HepG2 (cell line): ENCODE measurements around the gene CD58. TPM values are rescaled to one million over a fixed set of nuclear protein-coding genes. Genes with fewer than 3 reads are reported as not detected.

ENCODE experiments used
- ATAC-seq: fragments of 200-7000 bp; cut with Tn5 transposase; 3 replicates; pipeline ENCODE4 v1.9.1; 2020; ENCODE audit warnings: mild to moderate bottlenecking, moderate library complexity
- BruUV-seq: library from RNA; stranded (reverse); fragments of 400-500 nt; replicated peaks from 2 replicates; lab custom pipeline; 2021; lab: Mats Ljungman, UMichigan
- CTCF ChIA-PET: fragments of 300-600 bp; formaldehyde crosslinking; extraction: SDS; loops from one replicate; lab custom pipeline; 2021; ENCODE audit warnings: low total read pairs, inconsistent platforms, low intra/inter-chr PET ratio; lab: Yijun Ruan, JAX
- POLR2A ChIA-PET: fragments of 350-600 bp; sonication (Branson Sonifier 250); formaldehyde crosslinking; loops from one replicate; lab custom pipeline; 2020; ENCODE audit warnings: antibody characterized with exemption, inconsistent platforms; lab: Yijun Ruan, JAX
- DNase-seq: peaks from one replicate; pipeline ENCODE4 v3.0.0-alpha.2; 2015; ENCODE audit warnings: low spot score
- FAIRE-seq: peaks from 3 replicates; lab custom pipeline; 2011; peaks lifted over from hg19 to GRCh38; lab: Jason Lieb, UNC
- H2AFZ ChIP-seq: one replicate; pipeline ENCODE4 v1.6.1; 2011; ENCODE audit warnings: low read length, inconsistent platforms
- H3K27ac ChIP-seq: fragments of 300-600 bp; 3 replicates; pipeline ENCODE4 v1.8.0; 2011; ENCODE audit warnings: mixed run types, mild to moderate bottlenecking, mixed read lengths, low read length, inconsistent platforms; ENCODE audit not compliant: insufficient read depth; ENCODE audit errors: extremely low read length
- H3K27me3 ChIP-seq, 2 experiments: fragments of 200-600 bp in 1 of 2; 2 replicates in 1 of 2; 3 replicates in 1 of 2; pipeline versions ENCODE4 v1.6.0 to v1.8.0; 2011; ENCODE audit warnings: low read length in 2 of 2, mild to moderate bottlenecking in 2 of 2, moderate library complexity in 2 of 2, inconsistent platforms in 1 of 2; ENCODE audit not compliant: insufficient read depth in 2 of 2, control insufficient read depth in 1 of 2
- H3K36me3 ChIP-seq, 2 experiments: fragments of 200-600 bp in 1 of 2; replicated peaks in 1 of 2; 2 replicates in 1 of 2; 3 replicates in 1 of 2; pipeline versions ENCODE4 v1.5.1 to v1.8.0; 2011; ENCODE audit warnings: low read length in 2 of 2, inconsistent platforms in 1 of 2; ENCODE audit not compliant: insufficient read depth in 2 of 2, control insufficient read depth in 1 of 2
- H3K4me1 ChIP-seq: 2 replicates; pipeline ENCODE4 v1.5.1; 2012; ENCODE audit warnings: low read length, inconsistent platforms; ENCODE audit not compliant: insufficient read depth
- H3K4me2 ChIP-seq: 2 replicates; pipeline ENCODE4 v1.6.0; 2011; ENCODE audit warnings: low read depth, low read length, inconsistent platforms
- H3K4me3 ChIP-seq, 3 experiments: fragments of 200-600 bp in 1 of 3; sonication (generic), shearing (Covaris generic) in 1 of 3; replicated peaks in 1 of 3; 2 replicates each; pipeline ENCODE4 v1.5.1; 2011 to 2016; ENCODE audit warnings: low read length in 3 of 3, inconsistent platforms in 2 of 3, low read depth in 2 of 3, mild to moderate bottlenecking in 2 of 3, control low read depth in 1 of 3, mixed read lengths in 1 of 3; ENCODE audit not compliant: insufficient read depth in 1 of 3
- H3K79me2 ChIP-seq: one replicate; pipeline ENCODE4 v1.6.1; 2011; ENCODE audit warnings: low read length, inconsistent platforms; ENCODE audit not compliant: insufficient read depth
- H3K9ac ChIP-seq: 2 replicates; pipeline ENCODE4 v1.6.0; 2011; ENCODE audit warnings: mild to moderate bottlenecking, low read depth, low read length, inconsistent platforms; ENCODE audit not compliant: insufficient read depth
- H3K9me3 ChIP-seq: 2 replicates; pipeline ENCODE4 v1.5.1; 2012; ENCODE audit warnings: mild to moderate bottlenecking, low read length
- H4K20me1 ChIP-seq: 2 replicates; pipeline ENCODE4 v1.6.0; 2011; ENCODE audit warnings: inconsistent platforms, mild to moderate bottlenecking, low read length, moderate library complexity; ENCODE audit not compliant: insufficient read depth
- HMGXB4 ChIP-seq, 2 experiments: sonication (generic) in 1 of 2; formaldehyde crosslinking in 1 of 2; IDR thresholded peaks; 2 replicates each; pipeline versions ENCODE4 v1.4.0 to v1.6.1; 2018 to 2020; ENCODE audit warnings: missing genetic modification reagents in 2 of 2, borderline replicate concordance in 1 of 2, low read depth in 1 of 2, mild to moderate bottlenecking in 1 of 2, missing biosample characterization in 1 of 2
- JDP2 ChIP-seq: sonication (generic); formaldehyde crosslinking; IDR thresholded peaks from 2 replicates; pipeline ENCODE4 v1.8.1; 2022; ENCODE audit warnings: missing genetic modification reagents, borderline replicate concordance
- NCOA1 ChIP-seq: sonication (generic); formaldehyde crosslinking; IDR thresholded peaks from 2 replicates; pipeline ENCODE4 v1.9.0; 2021; ENCODE audit warnings: missing genetic modification reagents
- PRPF4 ChIP-seq: fragments of 200-400 bp; formaldehyde crosslinking; IDR thresholded peaks from 2 replicates; pipeline ENCODE4 v1.6.1; 2016; ENCODE audit warnings: low read length, low read depth; ENCODE audit not compliant: poor library complexity, severe bottlenecking
- SMARCE1 ChIP-seq: fragments of 450-650 bp; IDR thresholded peaks from 2 replicates; pipeline ENCODE4 v1.6.1; 2017; ENCODE audit warnings: borderline replicate concordance
- STAT6 ChIP-seq: sonication (generic); formaldehyde crosslinking; IDR thresholded peaks from 2 replicates; pipeline ENCODE4 v1.4.0; 2020; ENCODE audit warnings: missing genetic modification reagents, mild to moderate bottlenecking, borderline replicate concordance
- TGIF2 ChIP-seq: IDR thresholded peaks from 2 replicates; pipeline ENCODE4 v1.6.1; 2016; ENCODE audit warnings: control low read depth, missing compliant biosample characterization
- ZMYM2 ChIP-seq: sonication (generic); formaldehyde crosslinking; IDR thresholded peaks from 2 replicates; pipeline ENCODE4 v1.8.0; 2022; ENCODE audit warnings: mild to moderate bottlenecking, missing genetic modification reagents
- ZNF33B ChIP-seq: sonication (generic); formaldehyde crosslinking; IDR thresholded peaks from 2 replicates; pipeline ENCODE4 v1.5.1; 2020; ENCODE audit warnings: mild to moderate bottlenecking, missing genetic modification reagents
- ZNF354B ChIP-seq: sonication (generic); formaldehyde crosslinking; IDR thresholded peaks from 2 replicates; pipeline ENCODE4 v1.8.0; 2022; ENCODE audit warnings: mild to moderate bottlenecking, missing genetic modification reagents
- ZNF468 ChIP-seq: sonication (generic); formaldehyde crosslinking; IDR thresholded peaks from 2 replicates; pipeline ENCODE4 v1.8.0; 2022; ENCODE audit warnings: mild to moderate bottlenecking, moderate library complexity, missing genetic modification reagents
- ZNF839 ChIP-seq: sonication (generic); formaldehyde crosslinking; IDR thresholded peaks from 2 replicates; pipeline ENCODE4 v1.4.0; 2020; ENCODE audit warnings: missing genetic modification reagents, mild to moderate bottlenecking, borderline replicate concordance
- ZNF883 ChIP-seq: sonication (generic); formaldehyde crosslinking; IDR thresholded peaks from 2 replicates; pipeline ENCODE4 v1.5.1; 2020; ENCODE audit warnings: mild to moderate bottlenecking, missing genetic modification reagents; ENCODE audit errors: not compliant biosample characterization
- WGBS: methylation state at CpG from one replicate; pipeline ENCODE4 v1.1.6; 2017; ENCODE audit warnings: low lambda C conversion rate; 5-methylcytosine and 5-hydroxymethylcytosine counted together
- in situ Hi-C: cut with HindIII; loops from 2 replicates; pipeline ENCODE4 v1.10.0; 2017; ENCODE audit warnings: low pct_unique_long_range_greater_than_20kb; ENCODE audit not compliant: extremely low pct_ligation_motif_present
- intact Hi-C: fragments of 100-400 bp; cut with micrococcal nuclease; formaldehyde crosslinking; loops from one replicate; pipeline ENCODE4 v1.10.0; 2022; ENCODE audit not compliant: unreplicated experiment
- polyA plus RNA-seq, 8 experiments: library from polyadenylated mRNA; depleted of rRNA in 3 of 8; stranded (reverse) in 7 of 8; unstranded in 1 of 8; fragments of >200 nt; fragmentation: Illumina TruSeq in 4 of 8; extraction: Trizol in 4 of 8; gene quantifications; 2 replicates each; pipeline versions ENCODE4 v1.2.1 to v1.2.3, GENCODE V29; 2011 to 2016; ENCODE audit warnings: low read depth in 4 of 8, missing spikeins in 1 of 8, mixed read lengths in 1 of 8; ENCODE audit not compliant: insufficient read depth in 1 of 8
- total RNA-seq, 5 experiments: library from RNA; depleted of rRNA; stranded (reverse); fragments of >200 nt; fragmentation: Illumina TruSeq; extraction: Trizol; gene quantifications; 2 replicates each; pipeline ENCODE4 v1.2.3, GENCODE V29; 2016; ENCODE audit warnings: low read depth in 1 of 5
- TF ChIP-seq, protein P1 (sequence below): conservative IDR thresholded peaks from 2 replicates; pipeline ENCODE4 v1.6.1; 2018; ENCODE audit warnings: missing genetic modification reagents
- TF ChIP-seq, protein P2 (sequence below): IDR thresholded peaks from 2 replicates; pipeline ENCODE4 v1.6.1; 2012; ENCODE audit warnings: inconsistent platforms
- TF ChIP-seq, protein P3 (sequence below): sonication (generic); formaldehyde crosslinking; IDR thresholded peaks from 2 replicates; pipeline ENCODE4 v1.9.0; 2021; ENCODE audit warnings: missing genetic modification reagents, borderline replicate concordance

CD58 gene
- total and polyA plus RNA-seq, 2 of the 13 experiments (the other 11 are each of a cell fraction or from before 2014, with no cell fraction given) = 9.4 to 13.5 TPM

- Histone ChIP-seq H2AFZ (no peak overlapping the region), H3K9me3 (no peaks in the 10 kb centered on the region), H3K36me3 (peaks cover 0 to 2% of the 10 kb centered on the region in 2 experiments; a peak in 2 of 5 replicates), H3K4me2 (no peak overlapping the region), H4K20me1 (no peaks in the 10 kb centered on the region), H3K9ac (no peak overlapping the region), H3K4me1 (peaks cover 99% of the 10 kb centered on the region), H3K4me3 (no peak overlapping the region), H3K27ac (no peak overlapping the region), H3K79me2 (peaks cover 88% of the 10 kb centered on the region), H3K27me3 (no peaks in the 10 kb centered on the region)
- no TSS peak for BruUV-seq
- DNase-seq (no peak), ATAC-seq (no peak), FAIRE-seq (no peak)
- intact Hi-C loops (no loop called here), in situ Hi-C loops (loop anchor here (10.0 kb wide), 1 partner anchor 77 kb away; no protein-coding TSS in a partner anchor)
- 92% methylated on average over 3 of the region's 3 CpGs for WGBS
- ChIA-PET POLR2A (interaction anchor here (1.2 to 6.6 kb wide), 5 partner anchors 9 to 65 kb away, joined by 3 to 55 read pairs (median 12); no protein-coding TSS in a partner anchor), CTCF (no interaction called here)
- no peak for TF ChIP-seq ZNF883 (CRISPR knock-in tag)
- no peak for TF ChIP-seq PRPF4
- TF ChIP-seq SMARCE1 = no peak
- TF ChIP-seq, protein P1, sequence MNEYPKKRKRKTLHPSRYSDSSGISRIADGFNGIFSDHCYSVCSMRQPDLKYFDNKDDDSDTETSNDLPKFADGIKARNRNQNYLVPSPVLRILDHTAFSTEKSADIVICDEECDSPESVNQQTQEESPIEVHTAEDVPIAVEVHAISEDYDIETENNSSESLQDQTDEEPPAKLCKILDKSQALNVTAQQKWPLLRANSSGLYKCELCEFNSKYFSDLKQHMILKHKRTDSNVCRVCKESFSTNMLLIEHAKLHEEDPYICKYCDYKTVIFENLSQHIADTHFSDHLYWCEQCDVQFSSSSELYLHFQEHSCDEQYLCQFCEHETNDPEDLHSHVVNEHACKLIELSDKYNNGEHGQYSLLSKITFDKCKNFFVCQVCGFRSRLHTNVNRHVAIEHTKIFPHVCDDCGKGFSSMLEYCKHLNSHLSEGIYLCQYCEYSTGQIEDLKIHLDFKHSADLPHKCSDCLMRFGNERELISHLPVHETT (CRISPR knock-in tag) = no peak
- TF ChIP-seq TGIF2 (CRISPR knock-in tag) = no peak
- TF ChIP-seq ZNF468 (CRISPR knock-in tag) = no peak
- TF ChIP-seq, protein P2, sequence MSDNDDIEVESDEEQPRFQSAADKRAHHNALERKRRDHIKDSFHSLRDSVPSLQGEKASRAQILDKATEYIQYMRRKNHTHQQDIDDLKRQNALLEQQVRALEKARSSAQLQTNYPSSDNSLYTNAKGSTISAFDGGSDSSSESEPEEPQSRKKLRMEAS = no peak
- TF ChIP-seq HMGXB4 (CRISPR knock-in tag; IDR thresholded peaks at IDR 0.05; ENCODE audit: borderline replicate concordance in 1 of 2, low read depth in 1 of 2) = no peak
- TF ChIP-seq, protein P3, sequence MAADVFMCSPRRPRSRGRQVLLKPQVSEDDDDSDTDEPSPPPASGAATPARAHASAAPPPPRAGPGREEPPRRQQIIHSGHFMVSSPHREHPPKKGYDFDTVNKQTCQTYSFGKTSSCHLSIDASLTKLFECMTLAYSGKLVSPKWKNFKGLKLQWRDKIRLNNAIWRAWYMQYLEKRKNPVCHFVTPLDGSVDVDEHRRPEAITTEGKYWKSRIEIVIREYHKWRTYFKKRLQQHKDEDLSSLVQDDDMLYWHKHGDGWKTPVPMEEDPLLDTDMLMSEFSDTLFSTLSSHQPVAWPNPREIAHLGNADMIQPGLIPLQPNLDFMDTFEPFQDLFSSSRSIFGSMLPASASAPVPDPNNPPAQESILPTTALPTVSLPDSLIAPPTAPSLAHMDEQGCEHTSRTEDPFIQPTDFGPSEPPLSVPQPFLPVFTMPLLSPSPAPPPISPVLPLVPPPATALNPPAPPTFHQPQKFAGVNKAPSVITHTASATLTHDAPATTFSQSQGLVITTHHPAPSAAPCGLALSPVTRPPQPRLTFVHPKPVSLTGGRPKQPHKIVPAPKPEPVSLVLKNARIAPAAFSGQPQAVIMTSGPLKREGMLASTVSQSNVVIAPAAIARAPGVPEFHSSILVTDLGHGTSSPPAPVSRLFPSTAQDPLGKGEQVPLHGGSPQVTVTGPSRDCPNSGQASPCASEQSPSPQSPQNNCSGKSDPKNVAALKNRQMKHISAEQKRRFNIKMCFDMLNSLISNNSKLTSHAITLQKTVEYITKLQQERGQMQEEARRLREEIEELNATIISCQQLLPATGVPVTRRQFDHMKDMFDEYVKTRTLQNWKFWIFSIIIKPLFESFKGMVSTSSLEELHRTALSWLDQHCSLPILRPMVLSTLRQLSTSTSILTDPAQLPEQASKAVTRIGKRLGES (CRISPR knock-in tag) = no peak
- TF ChIP-seq NCOA1 (CRISPR knock-in tag) = no peak
- TF ChIP-seq JDP2 (CRISPR knock-in tag) = no peak
- TF ChIP-seq ZNF33B (CRISPR knock-in tag) = no peak
- TF ChIP-seq ZMYM2 (CRISPR knock-in tag) = no peak
- no peak for TF ChIP-seq ZNF839 (CRISPR knock-in tag)
- no peak for TF ChIP-seq STAT6 (CRISPR knock-in tag)
- no peak for TF ChIP-seq ZNF354B (CRISPR knock-in tag)
Observed at GRCh38 chr1:116481934-116482333, 88.9 kb downstream of the CD58 start.
